Measurements from ENCODE around the gene SFMBT1.

DNA sequence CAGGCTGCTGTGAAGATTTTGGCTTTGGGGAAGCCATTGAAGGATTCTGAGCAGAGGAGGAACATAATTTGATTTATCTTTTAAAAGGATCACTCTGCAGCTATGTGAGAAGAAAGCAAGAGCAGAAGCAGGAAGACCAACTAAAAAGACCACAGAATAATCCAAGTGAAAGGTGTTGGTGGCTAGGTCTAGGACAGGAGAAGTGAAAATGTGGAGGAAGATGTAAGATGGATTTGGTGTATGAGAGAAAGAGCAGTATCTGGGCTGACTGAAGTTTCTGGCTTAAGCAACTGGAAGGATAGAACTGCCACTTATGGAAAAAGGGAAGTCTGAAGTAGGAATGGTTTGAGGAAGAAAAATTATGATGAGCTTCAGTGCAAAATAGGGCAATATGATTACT is 62.0 kb downstream of the SFMBT1 start:
- TF ChIP-seq, protein P1, sequence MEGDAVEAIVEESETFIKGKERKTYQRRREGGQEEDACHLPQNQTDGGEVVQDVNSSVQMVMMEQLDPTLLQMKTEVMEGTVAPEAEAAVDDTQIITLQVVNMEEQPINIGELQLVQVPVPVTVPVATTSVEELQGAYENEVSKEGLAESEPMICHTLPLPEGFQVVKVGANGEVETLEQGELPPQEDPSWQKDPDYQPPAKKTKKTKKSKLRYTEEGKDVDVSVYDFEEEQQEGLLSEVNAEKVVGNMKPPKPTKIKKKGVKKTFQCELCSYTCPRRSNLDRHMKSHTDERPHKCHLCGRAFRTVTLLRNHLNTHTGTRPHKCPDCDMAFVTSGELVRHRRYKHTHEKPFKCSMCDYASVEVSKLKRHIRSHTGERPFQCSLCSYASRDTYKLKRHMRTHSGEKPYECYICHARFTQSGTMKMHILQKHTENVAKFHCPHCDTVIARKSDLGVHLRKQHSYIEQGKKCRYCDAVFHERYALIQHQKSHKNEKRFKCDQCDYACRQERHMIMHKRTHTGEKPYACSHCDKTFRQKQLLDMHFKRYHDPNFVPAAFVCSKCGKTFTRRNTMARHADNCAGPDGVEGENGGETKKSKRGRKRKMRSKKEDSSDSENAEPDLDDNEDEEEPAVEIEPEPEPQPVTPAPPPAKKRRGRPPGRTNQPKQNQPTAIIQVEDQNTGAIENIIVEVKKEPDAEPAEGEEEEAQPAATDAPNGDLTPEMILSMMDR (conservative IDR thresholded peaks at IDR 0.05; ENCODE audit: low read depth, low read length), result no peak
- TF ChIP-seq EZH2 (IDR thresholded peaks at IDR 0.05; ENCODE audit: borderline replicate concordance, low read depth, low read length, poor library complexity, severe bottlenecking), result no peak
